ENCODE measurements around the gene NR1H2. TPM values are rescaled to one million over a fixed set of nuclear protein-coding genes. Genes with fewer than 3 reads are reported as not detected.

NR1H2 gene
- total and polyA plus RNA-seq, 2 experiments from 2014 or later = 32.9 to 70.2 TPM

GRCh38 chr19:50413531-50413930, 37.3 kb downstream of the NR1H2 start:
- ATAC-seq = no peak
- peaks cover 7% of the 10 kb centered on the region; the same call in 1 of the 2 replicates for H3K4me1 ChIP-seq (ENCODE audit: insufficient read depth)

More at GRCh38 chr19:50413531-50413930, 37.3 kb downstream of the NR1H2 start:
- no peak overlapping the region for H3K27ac Mint-ChIP-seq
- Histone ChIP-seq H3K27me3 (ENCODE audit: insufficient read depth) (no peaks in the 10 kb centered on the region), H3K79me2 (replicated peaks; ENCODE audit: insufficient read depth) (no peaks in the 10 kb centered on the region), H2AFZ (no peak overlapping the region), H3K4me3 (no peak overlapping the region), H3K4me2 (no peak overlapping the region), H3K27ac (ENCODE audit: low read depth) (no peak overlapping the region), H3F3A (replicated peaks; ENCODE audit: low read depth) (peaks cover 4% of the 10 kb centered on the region), H3K9me2 (ENCODE audit: insufficient read depth) (no peaks in the 10 kb centered on the region), H4K20me1 (replicated peaks; ENCODE audit: insufficient read depth) (no peaks in the 10 kb centered on the region; the same call in 1 of the 2 replicates), H3K36me3 (ENCODE audit: insufficient read depth) (no peaks in the 10 kb centered on the region; the same call in 1 of the 2 replicates)
- no peak for DNase-seq (ENCODE audit: low spot score)
- peaks cover 9% of the 10 kb centered on the region; the same call in 2 of the 3 replicates for H3K4me1 Mint-ChIP-seq
- peaks cover 9% of the 10 kb centered on the region for H3K27me3 Mint-ChIP-seq (ENCODE audit: insufficient read depth, low read depth, poor library complexity)
- no peak overlapping the region for H3K4me3 Mint-ChIP-seq
- TF ChIP-seq EZH2 (IDR thresholded peaks at IDR 0.05; ENCODE audit: low read depth, unreplicated experiment) (no peak), POLR2AphosphoS5 (IDR thresholded peaks at IDR 0.05; ENCODE audit: low read depth) (no peak), STAT1 (IDR thresholded peaks at IDR 0.05; ENCODE audit: unreplicated experiment) (no peak), CREB1 (CRISPR knock-in tag; IDR thresholded peaks at IDR 0.05; ENCODE audit: low read depth) (no peak), NANOG (IDR thresholded peaks at IDR 0.05; ENCODE audit: borderline replicate concordance) (no peak), CTCF (conservative IDR thresholded peaks at IDR 0.05; ENCODE audit: low read depth in 2 of 2) (no peak), REST (IDR thresholded peaks at IDR 0.05; ENCODE audit: unreplicated experiment) (no peak), ZNF114 (CRISPR knock-in tag; IDR thresholded peaks at IDR 0.05) (no peak), EZH2phosphoT487 (IDR thresholded peaks at IDR 0.05; ENCODE audit: unreplicated experiment) (no peak), JUNB (IDR thresholded peaks at IDR 0.05; ENCODE audit: unreplicated experiment) (no peak), ZNF331 (CRISPR knock-in tag; IDR thresholded peaks at IDR 0.05; ENCODE audit: low read depth) (no peak)
- TF ChIP-seq, protein P1, sequence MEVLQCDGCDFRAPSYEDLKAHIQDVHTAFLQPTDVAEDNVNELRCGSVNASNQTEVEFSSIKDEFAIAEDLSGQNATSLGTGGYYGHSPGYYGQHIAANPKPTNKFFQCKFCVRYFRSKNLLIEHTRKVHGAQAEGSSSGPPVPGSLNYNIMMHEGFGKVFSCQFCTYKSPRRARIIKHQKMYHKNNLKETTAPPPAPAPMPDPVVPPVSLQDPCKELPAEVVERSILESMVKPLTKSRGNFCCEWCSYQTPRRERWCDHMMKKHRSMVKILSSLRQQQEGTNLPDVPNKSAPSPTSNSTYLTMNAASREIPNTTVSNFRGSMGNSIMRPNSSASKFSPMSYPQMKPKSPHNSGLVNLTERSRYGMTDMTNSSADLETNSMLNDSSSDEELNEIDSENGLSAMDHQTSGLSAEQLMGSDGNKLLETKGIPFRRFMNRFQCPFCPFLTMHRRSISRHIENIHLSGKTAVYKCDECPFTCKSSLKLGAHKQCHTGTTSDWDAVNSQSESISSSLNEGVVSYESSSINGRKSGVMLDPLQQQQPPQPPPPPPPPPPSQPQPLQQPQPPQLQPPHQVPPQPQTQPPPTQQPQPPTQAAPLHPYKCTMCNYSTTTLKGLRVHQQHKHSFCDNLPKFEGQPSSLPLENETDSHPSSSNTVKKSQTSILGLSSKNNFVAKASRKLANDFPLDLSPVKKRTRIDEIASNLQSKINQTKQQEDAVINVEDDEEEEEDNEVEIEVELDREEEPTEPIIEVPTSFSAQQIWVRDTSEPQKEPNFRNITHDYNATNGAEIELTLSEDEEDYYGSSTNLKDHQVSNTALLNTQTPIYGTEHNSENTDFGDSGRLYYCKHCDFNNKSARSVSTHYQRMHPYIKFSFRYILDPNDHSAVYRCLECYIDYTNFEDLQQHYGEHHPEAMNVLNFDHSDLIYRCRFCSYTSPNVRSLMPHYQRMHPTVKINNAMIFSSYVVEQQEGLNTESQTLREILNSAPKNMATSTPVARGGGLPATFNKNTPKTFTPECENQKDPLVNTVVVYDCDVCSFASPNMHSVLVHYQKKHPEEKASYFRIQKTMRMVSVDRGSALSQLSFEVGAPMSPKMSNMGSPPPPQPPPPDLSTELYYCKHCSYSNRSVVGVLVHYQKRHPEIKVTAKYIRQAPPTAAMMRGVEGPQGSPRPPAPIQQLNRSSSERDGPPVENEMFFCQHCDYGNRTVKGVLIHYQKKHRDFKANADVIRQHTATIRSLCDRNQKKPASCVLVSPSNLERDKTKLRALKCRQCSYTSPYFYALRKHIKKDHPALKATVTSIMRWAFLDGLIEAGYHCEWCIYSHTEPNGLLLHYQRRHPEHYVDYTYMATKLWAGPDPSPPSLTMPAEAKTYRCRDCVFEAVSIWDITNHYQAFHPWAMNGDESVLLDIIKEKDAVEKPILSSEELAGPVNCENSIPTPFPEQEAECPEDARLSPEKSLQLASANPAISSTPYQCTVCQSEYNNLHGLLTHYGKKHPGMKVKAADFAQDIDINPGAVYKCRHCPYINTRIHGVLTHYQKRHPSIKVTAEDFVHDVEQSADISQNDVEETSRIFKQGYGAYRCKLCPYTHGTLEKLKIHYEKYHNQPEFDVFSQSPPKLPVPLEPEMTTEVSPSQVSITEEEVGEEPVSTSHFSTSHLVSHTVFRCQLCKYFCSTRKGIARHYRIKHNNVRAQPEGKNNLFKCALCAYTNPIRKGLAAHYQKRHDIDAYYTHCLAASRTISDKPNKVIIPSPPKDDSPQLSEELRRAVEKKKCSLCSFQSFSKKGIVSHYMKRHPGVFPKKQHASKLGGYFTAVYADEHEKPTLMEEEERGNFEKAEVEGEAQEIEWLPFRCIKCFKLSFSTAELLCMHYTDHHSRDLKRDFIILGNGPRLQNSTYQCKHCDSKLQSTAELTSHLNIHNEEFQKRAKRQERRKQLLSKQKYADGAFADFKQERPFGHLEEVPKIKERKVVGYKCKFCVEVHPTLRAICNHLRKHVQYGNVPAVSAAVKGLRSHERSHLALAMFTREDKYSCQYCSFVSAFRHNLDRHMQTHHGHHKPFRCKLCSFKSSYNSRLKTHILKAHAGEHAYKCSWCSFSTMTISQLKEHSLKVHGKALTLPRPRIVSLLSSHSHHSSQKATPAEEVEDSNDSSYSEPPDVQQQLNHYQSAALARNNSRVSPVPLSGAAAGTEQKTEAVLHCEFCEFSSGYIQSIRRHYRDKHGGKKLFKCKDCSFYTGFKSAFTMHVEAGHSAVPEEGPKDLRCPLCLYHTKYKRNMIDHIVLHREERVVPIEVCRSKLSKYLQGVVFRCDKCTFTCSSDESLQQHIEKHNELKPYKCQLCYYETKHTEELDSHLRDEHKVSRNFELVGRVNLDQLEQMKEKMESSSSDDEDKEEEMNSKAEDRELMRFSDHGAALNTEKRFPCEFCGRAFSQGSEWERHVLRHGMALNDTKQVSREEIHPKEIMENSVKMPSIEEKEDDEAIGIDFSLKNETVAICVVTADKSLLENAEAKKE (CRISPR knock-in tag; IDR thresholded peaks at IDR 0.05) = no peak
- TF ChIP-seq, protein P2, sequence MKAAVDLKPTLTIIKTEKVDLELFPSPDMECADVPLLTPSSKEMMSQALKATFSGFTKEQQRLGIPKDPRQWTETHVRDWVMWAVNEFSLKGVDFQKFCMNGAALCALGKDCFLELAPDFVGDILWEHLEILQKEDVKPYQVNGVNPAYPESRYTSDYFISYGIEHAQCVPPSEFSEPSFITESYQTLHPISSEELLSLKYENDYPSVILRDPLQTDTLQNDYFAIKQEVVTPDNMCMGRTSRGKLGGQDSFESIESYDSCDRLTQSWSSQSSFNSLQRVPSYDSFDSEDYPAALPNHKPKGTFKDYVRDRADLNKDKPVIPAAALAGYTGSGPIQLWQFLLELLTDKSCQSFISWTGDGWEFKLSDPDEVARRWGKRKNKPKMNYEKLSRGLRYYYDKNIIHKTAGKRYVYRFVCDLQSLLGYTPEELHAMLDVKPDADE (IDR thresholded peaks at IDR 0.05) = no peak
- no peaks in the 10 kb centered on the region; the same call in 2 of the 3 replicates for H3K9me3 Mint-ChIP-seq
- H3K36me3 Mint-ChIP-seq (ENCODE audit: low read depth) = peaks cover 47% of the 10 kb centered on the region

Measured in GM23338 (cell line).